CD4-positive, alpha-beta T cell treated with Interleukin-17A for 4 hours (primary cell): ENCODE data around the gene ISG20.

Experiments
- DNase-seq: peaks from one replicate; pipeline ENCODE4 v3.0.0-alpha.2; 2020; ENCODE audit warnings: mixed read lengths

The ISG20 gene

DNA sequence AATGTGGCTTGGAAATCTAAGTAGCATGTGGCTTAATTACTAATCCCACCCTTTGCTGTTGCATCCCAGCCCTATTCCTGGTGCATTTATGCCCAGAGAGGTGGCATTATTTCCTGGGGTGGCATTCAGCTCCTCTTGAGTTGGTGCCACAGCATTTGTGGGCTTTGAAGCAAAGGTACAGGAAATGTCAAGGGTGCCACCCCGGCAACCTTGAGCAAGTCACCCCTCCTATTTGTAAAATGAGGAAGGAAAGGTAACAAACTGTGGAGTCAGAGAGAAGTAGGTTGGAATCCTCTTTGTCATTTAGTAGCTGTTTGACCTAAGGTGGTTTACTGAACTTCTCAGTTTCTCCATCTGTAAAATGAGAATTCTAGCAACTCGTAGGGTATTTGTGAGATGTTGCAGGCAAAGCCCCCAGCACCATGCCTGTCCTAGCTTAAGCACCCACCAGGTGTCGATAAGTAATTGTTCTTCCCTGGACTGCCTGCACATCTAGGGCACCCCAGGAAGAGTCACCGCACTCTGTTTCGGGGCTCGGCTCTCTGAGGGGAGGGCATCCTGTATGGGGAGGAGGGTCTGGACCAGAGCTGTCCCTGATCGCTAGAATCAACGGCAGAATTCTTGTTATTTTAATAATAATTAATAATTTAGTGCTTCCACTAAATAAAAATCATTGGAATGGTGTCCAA is 17.1 kb downstream of the ISG20 start:
- peak; percentile 65 for DNase-seq

DNA sequence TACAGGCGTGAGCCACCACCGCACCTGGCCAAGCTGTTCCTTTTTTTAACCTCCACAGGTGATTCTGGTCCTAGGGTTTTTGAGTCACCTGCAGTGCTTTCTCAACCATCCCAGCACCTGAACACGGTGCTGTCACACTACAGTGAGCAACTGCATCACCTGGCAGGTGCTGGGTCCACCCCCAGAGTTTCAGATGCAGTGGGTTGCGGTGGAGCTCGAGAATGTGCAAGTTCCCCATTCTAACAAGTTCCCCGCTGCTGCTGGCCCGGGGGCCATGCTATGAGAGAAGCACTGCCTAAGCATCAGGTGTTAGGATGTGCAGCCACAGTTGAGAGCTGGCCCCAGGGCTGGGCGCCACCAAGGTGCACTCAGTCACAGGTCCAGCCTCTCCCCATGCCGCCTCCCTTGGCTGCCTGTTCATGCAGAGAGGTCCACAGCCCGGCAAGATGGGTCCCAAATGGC is 18.0 kb downstream of the ISG20 start:
- no peak for DNase-seq

DNA sequence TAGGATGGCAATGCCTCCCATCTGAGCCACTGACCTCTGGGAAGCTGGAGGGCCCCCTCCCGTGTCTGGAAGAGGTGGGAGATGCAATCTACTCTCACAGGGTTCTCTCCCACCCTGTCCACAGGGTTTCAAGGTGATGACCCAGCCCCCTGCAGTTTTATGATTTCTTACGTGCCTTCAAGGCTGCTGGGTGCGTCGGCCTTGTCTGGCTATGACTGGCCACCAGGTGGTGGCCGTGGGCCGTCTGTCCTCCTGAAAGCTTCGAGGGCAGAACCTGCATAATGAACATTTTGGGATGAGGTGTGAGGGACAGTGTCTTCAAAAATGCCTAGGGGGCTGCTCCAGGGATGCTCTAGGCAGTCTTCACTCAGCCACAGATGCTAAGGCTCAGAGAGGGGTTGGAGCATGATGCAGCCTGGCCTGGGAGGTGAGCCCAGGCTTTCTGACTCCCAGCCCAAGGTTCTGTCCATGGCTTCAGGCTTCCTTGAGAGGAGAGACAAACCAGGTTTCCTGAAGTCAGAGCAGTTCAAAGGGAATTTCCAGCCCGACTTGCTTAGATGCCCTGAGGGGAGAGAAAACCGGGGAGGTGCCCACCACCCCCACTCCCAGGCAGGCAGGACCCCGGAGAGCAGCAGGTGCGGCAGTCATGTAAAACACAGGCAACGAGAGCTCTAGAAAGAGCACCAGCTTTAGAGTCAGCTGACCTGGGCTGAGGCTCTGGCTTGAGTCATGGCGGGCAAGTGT is 18.7 kb downstream of the ISG20 start:
- DNase-seq = no peak

- DNase-seq = no peak
These were observed 19.5 kb downstream of the ISG20 start for GRCh38 chr15:88658070-88658965.

DNA sequence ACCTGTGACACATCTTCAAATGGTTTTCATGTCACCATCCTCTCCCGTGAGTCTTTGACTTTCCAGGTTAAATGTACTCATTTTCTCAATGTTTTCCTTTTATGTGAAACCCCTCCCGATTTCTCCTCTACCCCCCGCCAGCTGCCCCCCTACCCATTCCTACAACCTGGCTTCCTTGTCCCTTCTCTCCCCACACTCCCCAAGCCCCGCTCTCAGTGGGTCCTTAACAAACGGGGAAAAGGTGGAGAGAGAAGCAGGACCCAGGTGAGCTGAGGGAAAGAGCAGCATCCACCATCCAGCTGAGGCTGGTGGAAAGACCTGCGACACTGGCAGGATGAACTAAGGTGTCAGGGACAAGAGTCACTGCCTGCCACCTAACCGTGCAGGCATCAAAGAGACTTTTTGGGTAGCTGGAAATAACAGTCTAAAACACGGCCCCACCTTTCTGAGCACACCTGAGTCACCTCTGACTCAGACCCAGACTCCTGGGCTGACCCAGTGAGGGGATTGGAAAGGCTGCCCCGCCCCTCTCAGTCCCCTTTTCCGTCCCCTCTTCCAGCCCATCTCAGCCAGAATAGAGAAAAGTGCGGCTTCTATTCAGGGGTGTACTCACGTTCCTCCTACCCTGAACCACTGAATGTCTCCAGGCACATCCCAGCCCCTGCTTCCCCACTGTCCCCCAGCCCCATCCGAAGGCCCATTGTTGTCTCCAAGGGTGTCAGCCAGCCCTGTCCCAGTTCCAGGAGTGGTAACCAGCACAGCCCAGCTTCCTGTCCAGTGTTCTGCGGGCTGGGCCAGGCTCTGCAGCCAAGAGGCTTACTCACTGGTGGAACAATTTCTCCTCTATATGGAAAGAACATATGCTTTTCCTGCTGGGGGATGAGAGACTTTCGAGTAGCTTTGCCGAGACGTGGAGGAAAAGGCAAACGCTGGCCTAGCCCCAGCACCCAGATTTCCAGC is 20.4 kb downstream of the ISG20 start:
- peak; percentile 53 for DNase-seq

- no peak for DNase-seq
These were observed 22.4 kb downstream of the ISG20 start for GRCh38 chr15:88661041-88661700.

GRCh38 chr15:88661761-88662556 is 23.1 kb downstream of the ISG20 start:
- DNase-seq = no peak

DNA sequence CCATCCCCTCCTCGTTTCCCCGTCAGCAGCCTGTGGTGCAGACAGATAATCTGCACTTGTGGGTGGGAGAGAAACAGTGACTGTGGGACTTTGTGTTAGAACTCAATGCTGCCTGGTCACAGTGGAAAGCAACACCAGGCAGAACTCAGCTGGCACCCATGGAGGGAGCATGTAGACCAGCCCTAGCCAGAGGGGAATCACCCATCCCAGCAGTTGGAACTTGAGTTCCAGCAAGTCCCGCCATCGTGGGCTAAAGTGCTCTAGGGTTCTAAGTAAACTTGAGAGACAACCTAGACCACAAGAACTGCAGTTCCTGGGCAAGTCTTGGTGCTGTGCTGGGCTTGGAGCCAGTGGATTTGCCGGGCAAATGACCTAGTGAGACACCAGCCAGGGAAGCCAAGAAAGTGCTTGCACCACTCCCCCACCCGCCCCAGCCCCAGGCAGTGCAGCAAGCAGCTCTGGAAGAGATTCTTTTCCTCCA is 24.4 kb downstream of the ISG20 start:
- DNase-seq = no peak

GRCh38 chr15:88664151-88664778 is 25.4 kb downstream of the ISG20 start:
- peak; percentile 74 for DNase-seq

DNA sequence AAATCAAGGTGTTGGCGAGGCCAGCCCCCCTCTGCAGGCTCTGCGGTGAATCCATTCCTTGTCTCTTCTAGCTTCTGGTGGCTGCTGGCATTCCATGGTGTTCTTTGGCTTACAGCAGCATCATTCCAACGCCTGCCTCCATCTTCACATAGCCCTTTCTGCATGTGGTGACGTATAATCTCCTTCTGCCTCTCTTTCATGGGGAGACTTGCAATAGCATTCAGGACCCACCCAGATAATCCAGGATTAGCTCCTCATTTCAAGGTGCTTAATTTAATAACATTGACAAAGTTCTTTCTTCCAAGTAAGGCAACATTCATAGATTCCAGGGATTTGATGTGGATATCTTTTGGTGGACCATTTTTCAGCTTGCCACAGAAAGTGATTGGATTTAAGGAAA is 35.8 kb downstream of the ISG20 start:
- no peak for DNase-seq

GRCh38 chr15:88678755-88679154 is 39.9 kb downstream of the ISG20 start:
- no peak for DNase-seq

- DNase-seq = no peak
These were observed 41.6 kb downstream of the ISG20 start for GRCh38 chr15:88680241-88681001.

- DNase-seq = no peak
These were observed 42.9 kb downstream of the ISG20 start for GRCh38 chr15:88681610-88682221.

DNA sequence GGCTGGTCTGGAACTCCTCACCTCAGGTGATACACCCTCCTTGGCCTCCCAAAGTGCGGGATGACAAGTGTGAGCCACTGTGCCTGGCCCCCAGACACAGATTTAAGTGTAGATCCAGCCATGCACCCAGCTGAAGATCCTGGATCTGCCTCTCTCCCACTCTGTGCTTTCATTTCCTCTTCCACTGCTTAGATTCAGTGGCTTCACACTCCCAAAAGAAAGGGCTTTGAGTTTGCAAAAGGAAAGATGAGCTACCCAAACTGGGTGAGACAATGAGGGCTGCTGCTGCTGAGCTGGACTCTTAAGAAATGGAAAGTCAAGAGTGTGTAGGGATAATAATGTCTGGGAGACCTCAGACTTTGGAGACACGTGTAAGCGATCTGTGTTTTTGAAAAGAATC is 45.5 kb downstream of the ISG20 start:
- no peak for DNase-seq

GRCh38 chr15:88686166-88686565 is 47.4 kb downstream of the ISG20 start:
- no peak for DNase-seq

GRCh38 chr15:88688394-88688933 is 49.6 kb downstream of the ISG20 start:
- DNase-seq = no peak

- no peak for DNase-seq
These were observed 51.5 kb downstream of the ISG20 start for GRCh38 chr15:88690331-88690730.

DNA sequence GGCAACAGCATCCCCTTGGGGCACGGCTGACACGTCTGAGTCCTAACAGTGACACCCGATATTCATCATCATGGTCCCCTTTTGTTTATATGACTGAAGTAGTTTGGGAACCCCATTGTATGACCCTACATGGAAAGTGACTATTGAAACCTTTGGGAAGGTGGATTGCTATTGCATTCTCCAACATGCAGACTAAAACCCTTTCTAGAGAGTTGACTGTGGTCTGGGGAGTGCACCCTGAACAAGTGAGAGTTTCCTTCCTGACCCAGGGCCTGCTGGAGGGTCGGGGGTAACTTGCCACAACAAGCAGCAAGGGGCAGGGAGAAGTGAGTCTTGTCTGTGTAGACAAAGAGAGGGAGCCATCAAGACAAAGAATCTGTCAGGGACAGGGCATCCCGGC is 54.4 kb downstream of the ISG20 start:
- no peak for DNase-seq

GRCh38 chr15:88695101-88695500 is 56.3 kb downstream of the ISG20 start:
- DNase-seq = no peak
